22Rv1 (cell line): ENCODE data around the gene SYT15B.
A peak's percentile ranks its signal among the peaks of the same experiment; 100 is the strongest.
"Not testable (repeated sequence)": the region's sequence is repeated elsewhere in the genome, so short reads cannot be mapped to it uniquely, and the experiment has no call there.

ENCODE experiments used
- H3K27ac ChIP-seq: fragments of 450-650 bp; 2 replicates; pipeline ENCODE4 v1.5.1; 2017
- TF ChIP-seq, protein P1 (sequence below): fragments of 450-650 bp; IDR thresholded peaks from 2 replicates; pipeline ENCODE4 v1.5.1; 2017; ENCODE audit warnings: mild to moderate bottlenecking

Gene SYT15B

GRCh38 chr10:47763554-47764175 lies at the start of gene SYT15B:
Gene SYT15B, minus strand, starts transcription at chr10:47763592. Its CDS starts 952 bp downstream, at chr10:47762640.
- not testable (repeated sequence) for H3K27ac ChIP-seq

- H3K27ac ChIP-seq, result not testable (repeated sequence)
These were observed 16.2 kb upstream of the SYT15B start for GRCh38 chr10:47779590-47779989.

DNA sequence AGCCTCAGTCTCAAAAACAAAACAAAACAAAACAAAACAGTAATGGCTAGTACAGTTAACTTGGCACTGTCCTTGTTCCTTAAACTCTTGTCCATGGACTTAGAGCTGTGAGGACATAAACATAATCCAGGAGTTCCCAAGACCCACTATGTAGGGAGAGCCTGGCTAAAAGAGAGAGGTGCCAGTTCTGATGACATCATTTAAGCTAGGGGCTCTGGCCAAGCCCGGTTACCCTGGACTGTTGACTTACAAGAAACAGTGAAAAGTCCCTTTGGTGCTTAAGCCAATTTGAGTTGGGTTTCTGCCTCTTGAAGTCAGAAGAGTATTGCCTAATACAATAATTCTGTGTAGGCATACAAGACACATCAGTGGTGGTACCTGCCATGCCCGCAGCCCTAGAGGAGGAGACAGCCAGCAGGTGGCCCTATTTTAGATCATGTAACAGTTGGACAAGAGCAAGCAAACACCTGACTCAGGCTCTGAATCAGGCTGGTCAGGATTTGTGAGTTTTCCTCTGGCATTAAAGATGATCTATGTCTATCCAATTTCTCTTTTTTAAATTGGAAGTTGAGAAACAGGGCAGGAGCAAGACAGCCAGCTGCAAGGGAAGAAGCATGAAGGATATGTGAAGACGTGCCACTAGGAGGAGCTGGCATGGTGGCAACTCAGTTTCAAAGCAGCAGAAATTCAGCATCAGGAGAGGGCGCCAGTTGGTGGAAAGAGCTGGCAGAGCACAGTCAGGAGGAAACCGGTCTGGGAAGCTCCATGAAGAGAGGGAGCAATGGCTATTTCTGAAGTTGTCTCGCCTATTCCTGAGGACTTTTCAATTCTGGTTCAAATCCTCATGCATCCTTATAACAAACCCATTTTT lies 12.2 kb upstream of the SYT15B start:
- TF ChIP-seq, protein P1, sequence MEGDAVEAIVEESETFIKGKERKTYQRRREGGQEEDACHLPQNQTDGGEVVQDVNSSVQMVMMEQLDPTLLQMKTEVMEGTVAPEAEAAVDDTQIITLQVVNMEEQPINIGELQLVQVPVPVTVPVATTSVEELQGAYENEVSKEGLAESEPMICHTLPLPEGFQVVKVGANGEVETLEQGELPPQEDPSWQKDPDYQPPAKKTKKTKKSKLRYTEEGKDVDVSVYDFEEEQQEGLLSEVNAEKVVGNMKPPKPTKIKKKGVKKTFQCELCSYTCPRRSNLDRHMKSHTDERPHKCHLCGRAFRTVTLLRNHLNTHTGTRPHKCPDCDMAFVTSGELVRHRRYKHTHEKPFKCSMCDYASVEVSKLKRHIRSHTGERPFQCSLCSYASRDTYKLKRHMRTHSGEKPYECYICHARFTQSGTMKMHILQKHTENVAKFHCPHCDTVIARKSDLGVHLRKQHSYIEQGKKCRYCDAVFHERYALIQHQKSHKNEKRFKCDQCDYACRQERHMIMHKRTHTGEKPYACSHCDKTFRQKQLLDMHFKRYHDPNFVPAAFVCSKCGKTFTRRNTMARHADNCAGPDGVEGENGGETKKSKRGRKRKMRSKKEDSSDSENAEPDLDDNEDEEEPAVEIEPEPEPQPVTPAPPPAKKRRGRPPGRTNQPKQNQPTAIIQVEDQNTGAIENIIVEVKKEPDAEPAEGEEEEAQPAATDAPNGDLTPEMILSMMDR, result peak; percentile 46

GRCh38 chr10:47770745-47771144 lies 7.4 kb upstream of the SYT15B start:
- H3K27ac ChIP-seq, result not testable (repeated sequence)

More for the DNA sequence above, 12.2 kb upstream of the SYT15B start:
- not testable (repeated sequence) for H3K27ac ChIP-seq

DNA sequence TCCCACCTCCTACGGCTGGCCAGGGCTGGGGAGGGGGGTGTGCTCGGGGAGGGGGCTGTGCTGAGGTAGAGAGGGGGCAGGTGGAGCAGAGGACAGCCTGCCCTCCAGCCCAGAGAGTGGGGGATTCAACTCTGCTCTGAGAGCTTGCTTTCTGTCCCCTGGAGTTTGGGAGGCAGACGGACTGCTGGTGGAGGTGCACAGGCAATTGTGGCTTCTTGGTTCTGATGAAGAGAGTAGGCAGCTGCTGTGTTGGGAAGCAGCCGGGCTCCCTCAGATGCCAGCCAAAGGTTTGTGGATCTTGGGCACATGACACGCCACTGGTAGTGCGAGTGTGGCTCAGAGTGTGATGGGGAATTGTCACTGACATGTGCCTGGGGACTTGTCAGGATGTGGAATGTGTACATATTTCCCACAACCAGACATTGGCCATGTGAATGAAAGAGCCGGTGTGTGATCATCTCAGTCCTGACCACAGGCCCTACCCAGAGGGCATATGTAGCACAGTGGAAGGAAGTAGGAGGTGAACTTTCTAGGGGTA lies 5.3 kb upstream of the SYT15B start:
- not testable (repeated sequence) for H3K27ac ChIP-seq

GRCh38 chr10:47768085-47768484 lies 4.7 kb upstream of the SYT15B start:
- H3K27ac ChIP-seq, result not testable (repeated sequence)

DNA sequence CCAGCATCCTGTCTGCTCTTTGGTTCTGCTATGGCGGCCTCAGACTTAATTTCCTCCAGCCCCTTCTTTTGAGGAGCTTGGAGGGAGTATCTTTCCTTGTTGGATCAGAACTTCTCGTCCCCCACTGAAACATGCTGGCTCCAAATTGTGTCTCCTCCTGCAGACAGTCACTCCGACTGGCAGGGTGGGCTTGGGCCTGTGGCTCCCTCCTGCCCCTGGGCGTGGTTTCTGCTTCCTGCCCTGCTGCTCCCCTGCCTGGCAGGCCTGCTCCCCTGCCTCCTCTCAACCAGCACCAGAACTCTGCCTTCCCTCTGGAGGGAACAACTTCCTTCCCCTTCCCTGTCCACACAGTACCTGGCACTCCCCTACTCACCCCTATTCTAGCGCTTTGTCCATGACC lies 3.8 kb upstream of the SYT15B start:
- not testable (repeated sequence) for H3K27ac ChIP-seq

GRCh38 chr10:47765232-47765631 lies 1.8 kb upstream of the SYT15B start:
- not testable (repeated sequence) for H3K27ac ChIP-seq

DNA sequence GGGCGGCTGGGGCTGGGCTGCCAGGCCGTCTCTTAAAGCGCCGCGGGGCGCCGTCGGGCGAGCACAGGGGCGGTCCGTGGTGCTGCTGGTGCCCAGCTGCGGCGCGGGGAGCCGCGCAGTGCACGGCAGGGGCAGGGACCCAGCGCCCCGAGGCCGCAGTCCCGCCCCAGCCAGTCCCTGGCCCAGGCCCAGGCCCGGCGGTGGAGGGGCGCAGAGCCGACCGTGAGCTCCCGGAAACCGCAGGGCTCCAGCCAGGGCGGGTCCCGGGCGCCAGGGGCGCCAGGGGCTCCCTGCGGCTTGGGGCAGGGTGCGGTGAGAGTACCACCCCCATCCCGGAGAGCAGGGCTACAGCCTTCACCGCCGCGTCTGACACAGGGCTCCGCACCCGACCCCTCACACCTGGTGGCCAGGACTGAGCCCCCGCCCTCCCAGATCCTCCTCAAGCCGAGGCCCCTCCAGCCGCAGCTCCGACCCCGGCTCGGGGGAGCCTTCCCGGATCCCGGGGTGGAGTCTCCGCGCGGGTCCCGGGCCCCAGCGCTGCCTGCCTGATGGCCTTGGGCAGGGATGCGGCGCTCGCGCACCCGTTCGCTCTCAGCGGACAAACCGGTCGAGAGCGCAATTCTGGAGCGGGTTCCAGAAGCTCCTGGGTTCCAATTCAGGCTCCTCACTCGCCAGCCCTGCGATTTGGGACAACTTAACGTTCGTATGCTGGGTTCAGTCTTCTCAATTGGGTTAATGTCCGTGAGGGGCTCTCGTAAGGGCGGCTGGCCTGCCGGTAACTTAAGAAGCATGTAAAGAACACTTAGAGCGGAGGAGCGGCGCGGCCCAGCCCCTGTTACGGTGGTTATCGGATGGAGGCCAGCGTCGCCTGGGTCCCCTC lies 478 bp downstream of the SYT15B start:
- not testable (repeated sequence) for H3K27ac ChIP-seq

DNA sequence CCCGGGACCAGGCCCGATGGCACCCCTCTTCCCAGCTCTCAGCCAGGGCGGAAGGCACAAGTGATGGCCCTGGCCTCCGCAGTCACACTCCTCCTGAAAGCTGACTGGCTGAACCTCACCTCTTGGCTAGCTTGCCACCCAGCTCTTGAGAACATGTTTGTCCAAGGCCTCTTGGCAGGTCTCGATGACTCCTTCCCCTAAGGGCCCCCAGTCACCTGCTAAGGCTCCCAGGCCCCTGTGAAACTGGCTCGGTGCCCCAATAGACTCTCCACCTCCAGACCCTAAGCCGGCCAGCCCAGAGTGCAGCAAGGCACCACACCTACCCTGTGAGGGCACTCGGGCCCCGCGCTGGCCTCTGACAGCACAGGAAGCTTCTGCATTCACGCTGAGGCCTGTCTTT lies 4.5 kb downstream of the SYT15B start:
- H3K27ac ChIP-seq, result not testable (repeated sequence)

- not testable (repeated sequence) for H3K27ac ChIP-seq
These were observed 7.2 kb downstream of the SYT15B start for GRCh38 chr10:47756169-47756568.

DNA sequence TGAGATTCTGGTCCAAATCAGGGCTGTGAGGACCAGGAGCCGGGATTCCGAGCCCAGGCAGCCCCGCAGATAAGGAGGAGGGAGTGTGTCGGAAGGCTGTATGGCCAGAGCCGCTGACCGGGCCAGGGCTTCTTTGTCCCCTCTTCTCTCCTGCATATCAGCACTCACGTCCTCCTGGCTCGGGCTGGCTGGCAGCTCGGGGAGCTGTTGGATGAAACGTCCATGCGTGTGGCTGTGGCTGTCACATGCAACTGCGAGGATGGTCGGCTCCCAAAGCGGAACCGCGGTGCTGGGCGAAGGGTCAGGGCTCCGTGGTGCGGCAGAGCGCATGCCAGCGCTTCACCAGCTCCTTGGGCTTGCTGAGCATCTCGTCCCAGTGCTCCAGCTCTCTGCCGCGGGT lies 9.5 kb downstream of the SYT15B start:
- not testable (repeated sequence) for H3K27ac ChIP-seq

- H3K27ac ChIP-seq, result not testable (repeated sequence)
These were observed 10.2 kb downstream of the SYT15B start for GRCh38 chr10:47753176-47753575.

- H3K27ac ChIP-seq, result not testable (repeated sequence)
These were observed 11.6 kb downstream of the SYT15B start for GRCh38 chr10:47751821-47752220.

GRCh38 chr10:47750360-47750759 lies 13.0 kb downstream of the SYT15B start:
- H3K27ac ChIP-seq, result not testable (repeated sequence)

DNA sequence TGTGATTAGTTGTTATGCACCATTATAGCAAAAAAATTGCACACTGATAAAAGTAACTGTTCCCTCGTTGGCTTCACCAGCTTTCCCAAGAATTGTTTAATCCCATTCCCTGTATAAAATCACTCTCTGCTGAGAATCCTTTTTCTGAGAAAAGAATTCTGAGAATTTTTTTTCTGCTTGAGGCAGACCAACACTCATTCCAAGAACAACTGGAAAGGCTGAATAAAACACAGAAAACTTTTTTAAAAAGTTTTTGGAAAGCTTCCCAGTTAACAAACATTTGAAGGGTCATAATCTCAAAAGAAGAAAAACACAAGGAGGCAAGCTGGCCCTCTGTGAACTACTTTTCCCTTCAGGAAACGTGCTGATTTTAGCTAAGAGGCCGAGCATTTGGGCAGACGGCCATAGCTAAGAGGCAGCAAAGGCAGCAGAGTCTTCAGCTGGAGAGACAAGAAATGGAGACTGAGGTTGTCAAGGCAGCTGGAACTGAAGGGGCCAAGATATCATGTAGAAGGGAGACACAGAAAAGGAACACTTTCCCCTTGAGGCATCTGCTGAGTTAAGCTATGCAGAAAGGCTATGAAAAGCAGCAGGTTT lies 16.5 kb downstream of the SYT15B start:
- H3K27ac ChIP-seq, result not testable (repeated sequence)

- H3K27ac ChIP-seq, result not testable (repeated sequence)
These were observed 18.5 kb downstream of the SYT15B start for GRCh38 chr10:47744881-47745280.

DNA sequence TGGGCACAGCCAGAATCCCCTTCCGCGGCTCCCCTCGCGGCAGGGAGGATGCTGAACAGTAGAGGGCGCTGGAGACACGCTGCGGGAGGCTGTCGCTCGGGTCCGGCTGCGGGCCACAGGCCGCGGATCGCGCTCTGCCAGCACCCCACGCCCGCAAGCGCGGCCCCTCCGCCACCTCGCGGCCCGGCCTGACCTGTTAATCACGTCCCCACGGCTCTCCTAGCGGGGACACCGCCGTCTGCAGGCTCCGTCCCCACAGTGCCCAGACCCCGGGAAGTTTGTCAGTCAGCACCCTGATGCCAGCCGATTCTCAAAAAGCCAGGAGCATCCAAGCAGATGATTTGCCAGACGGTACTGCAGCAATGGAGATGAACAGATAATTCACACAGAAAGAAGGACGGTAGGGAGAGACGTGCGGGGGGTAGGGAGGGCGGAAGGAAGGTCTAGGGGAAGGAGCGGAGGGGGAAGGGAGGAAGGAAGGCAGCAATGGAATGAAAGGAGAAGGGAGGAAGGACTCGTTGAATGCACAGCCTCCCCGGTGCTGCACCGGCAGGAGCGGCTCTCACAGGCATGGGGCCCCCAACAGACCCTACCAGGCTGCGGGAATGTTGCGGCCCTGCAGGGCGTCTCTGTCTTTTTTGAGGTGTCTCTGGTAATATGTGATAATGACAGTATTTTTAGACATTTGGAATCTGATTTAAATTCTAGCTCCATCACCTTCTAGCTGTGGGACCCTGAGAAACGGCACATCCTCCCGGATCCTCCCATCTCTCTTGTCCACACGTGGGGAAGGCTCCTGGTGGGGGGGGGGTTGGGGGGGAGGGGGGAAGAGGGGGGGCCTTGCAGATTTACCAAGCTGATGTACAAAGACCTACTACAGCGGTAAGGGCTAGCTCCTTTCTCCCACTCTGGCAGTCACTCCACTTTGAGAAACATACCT lies 19.5 kb downstream of the SYT15B start:
- H3K27ac ChIP-seq, result not testable (repeated sequence)

DNA sequence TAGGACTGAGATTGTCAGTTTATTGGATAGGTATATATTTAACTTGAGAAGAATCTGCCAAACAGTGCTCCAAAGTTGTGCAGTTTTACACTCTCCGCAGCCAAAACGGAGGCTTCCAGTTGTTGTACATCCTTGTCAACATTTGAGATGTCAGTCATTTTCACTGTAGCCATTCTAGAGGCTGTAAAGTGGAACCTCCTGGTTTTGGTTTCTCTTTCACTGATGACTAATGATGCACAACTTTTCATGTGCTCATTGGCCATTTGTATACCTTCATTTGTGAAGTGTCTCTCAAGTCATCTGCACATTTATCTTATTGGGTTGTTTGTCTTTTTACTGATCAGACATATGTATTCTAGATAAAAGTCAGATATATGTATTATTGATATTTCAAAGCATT lies 22.5 kb downstream of the SYT15B start:
- not testable (repeated sequence) for H3K27ac ChIP-seq
